HG02798 (cell line): Measurements from ENCODE around the gene HSP90AB1.

Experiments used
- ATAC-seq: cut with Tn5 transposase; IDR thresholded peaks from one replicate; pipeline ENCODE4 v1.9.1; 2021; ENCODE audit warnings: mild to moderate bottlenecking; ENCODE audit not compliant: unreplicated experiment, poor library complexity

HSP90AB1 gene

DNA sequence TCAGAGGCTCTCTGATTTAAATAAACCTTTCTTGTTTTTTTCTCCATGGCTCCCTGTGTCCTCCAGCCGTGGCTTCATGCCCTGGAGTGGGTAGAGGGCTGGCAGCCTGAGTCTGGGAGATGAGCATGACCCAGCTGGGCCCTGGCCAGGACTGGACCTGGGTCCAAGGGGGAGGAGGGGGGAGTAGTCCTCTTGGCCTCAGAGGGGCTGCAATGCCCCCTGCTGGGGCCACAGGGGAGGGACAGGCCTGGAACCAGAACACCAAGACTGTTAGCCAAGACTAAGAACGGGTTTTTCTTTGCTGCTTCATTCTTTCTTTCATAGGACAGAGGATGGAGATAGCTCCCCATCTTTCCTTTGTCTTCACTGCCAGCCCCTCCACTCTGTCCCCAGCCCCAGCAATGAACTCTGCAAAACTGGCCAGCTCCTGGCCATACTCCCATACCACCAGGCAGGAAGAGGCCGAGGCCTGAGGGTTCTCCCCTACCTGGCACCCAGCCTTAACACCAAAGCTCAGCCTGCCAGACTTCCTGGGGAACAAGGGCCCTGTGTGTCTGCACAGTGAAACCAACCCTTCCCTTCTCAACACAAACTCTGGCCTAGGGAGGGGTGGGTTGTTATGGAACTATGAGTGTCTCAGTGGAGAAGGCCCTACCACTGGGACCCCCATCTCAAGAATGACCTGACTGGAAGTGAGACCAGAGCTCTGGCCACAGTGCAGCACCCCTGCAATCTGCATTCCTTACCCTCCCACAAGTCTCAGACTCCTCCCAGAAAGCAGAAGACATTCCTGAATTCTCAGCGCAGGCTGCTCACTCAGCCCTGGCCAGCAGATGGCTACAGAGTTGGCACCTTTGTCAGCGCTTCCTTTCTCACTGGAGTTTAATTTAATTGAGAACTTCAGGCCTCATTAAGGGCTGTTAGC is 12.5 kb upstream of the HSP90AB1 start:
- ATAC-seq = no peak

DNA sequence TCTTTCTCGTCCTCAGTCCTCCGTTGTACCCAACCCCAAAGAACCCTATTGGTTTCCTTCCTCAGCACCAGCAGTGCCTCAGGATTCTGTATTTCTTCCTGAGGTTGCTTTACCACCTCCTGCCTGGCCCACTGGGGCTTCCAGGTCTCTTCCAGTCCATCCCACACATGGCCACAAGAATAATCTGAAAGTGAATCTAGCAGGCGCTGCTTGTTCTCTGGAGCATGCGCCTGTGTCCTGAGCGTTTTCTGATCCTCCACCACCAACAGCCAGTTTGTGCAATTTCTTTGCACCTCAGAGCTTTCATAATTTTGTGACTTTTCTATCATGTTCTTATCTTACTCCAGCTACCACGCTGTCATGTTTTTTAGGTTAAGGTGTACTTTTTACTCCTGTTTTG is 11.6 kb upstream of the HSP90AB1 start:
- no peak for ATAC-seq

DNA sequence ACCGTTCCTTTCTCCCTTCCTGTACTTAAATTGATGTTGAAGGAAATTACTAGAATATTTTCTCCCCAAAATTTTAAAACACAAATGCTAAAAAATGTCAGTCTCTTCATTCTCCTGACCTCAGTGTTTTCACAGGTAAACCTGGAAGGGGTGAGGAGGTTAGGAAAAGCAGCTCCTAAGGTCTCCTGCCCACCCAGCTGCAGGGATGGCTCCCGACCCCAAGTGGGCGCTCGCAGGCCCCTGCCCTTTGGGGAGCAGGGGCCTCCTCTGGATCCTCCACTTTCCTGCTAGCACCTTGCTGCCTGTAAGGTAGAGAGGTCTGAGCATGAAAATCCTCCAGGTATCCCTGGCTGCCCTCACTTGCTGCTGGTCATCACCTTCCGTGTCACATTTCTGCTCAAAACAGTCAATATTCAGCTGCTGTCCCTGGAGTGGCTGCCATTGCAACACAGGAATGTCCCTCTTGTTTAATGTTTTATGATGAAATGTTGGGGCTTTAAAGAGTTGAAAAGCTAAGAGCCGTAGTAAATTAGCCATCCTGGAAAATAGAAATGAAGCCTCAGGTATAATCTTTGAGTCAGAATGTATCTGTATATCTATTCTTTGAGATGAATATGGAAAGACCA is 10.9 kb upstream of the HSP90AB1 start:
- ATAC-seq = no peak

GRCh38 chr6:44237021-44237812 is 9.7 kb upstream of the HSP90AB1 start:
- ATAC-seq = peak; percentile 67

GRCh38 chr6:44237813-44238433 is 9.0 kb upstream of the HSP90AB1 start:
- ATAC-seq = peak; percentile 85

DNA sequence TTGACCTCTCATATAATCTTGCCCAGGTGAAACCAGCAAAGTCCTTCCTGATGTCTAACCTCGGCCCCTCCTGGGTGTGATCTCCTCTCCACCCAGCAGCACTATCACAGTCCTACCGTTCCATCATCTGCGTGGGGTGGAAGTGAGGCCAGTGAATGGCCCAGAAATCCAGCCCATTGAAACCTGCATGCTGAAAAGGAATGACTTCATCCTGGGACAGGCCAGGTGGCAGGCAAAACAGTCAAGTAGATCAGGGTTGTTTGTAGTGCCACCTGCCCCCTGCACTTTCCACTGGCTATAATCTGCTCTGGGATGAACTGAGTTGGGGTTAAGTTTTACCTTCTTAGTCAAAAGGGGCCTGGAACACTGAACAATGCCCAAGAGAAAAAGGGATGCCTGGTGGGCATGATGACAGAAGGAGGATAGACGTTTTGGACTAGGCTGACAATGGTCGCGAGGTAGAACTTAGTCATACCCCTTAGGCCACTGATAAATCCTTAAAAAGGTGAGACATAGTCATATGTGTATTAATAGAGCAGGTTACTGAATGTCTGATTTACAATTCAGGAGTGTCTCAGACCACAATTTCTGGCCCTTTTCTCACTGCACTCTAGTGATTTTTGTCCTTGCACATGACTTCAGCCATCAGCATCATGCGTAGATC is 8.1 kb upstream of the HSP90AB1 start:
- ATAC-seq = no peak

DNA sequence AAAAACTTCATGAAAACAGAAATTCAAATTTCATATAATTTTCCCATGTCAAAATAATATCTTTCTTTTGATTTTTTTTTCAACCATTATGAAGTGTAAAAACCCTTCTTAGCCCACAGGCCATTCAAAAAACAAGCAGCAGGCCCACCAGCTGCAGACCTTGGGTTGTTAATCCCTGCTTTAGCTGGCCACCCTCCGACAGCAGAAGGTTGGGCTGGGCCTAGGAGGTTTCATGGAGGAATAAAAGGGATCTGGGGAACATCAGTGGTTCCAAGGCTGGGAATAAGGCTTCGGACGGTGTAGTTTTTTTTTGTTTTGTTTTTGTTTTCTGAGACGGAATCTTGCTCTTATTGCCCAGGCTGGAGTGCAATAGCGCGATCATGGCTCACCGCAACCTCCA is 3.6 kb upstream of the HSP90AB1 start:
- no peak for ATAC-seq

- ATAC-seq = no peak
Measured at GRCh38 chr6:44245391-44245911, 1.4 kb upstream of the HSP90AB1 start.

GRCh38 chr6:44245912-44246662 is 814 bp upstream of the HSP90AB1 start:
- peak; percentile 61 for ATAC-seq

- ATAC-seq = peak; percentile 35
Measured at GRCh38 chr6:44247338-44248302, 719 bp downstream of the HSP90AB1 start.

GRCh38 chr6:44248579-44248978 is 1.7 kb downstream of the HSP90AB1 start:
- no peak for ATAC-seq

- no peak for ATAC-seq
Measured at GRCh38 chr6:44249082-44249748, 2.3 kb downstream of the HSP90AB1 start.

GRCh38 chr6:44250067-44250717 is 3.3 kb downstream of the HSP90AB1 start:
- no peak for ATAC-seq

DNA sequence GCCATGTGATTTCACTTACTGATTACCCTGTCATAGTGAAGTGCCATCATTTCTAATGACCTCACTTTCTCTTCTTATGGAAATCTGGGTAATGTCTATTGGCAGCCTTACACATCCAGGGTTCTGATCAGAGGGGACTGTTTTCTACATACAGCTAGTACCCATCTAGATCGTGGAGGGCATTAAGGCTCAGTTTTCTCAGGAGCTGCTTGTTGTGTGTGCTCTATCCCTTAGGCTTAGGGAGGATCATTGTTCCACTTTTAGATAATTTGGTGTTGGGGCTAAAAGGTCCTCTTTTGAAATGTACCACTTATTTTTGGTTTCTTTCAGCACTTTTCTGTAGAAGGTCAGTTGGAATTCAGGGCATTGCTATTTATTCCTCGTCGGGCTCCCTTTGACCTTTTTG is 3.8 kb downstream of the HSP90AB1 start:
- no peak for ATAC-seq

- no peak for ATAC-seq
Measured at GRCh38 chr6:44251576-44252524, 4.9 kb downstream of the HSP90AB1 start.
